Stromal cell of bone marrow (primary cell): ENCODE measurements around the gene FARS2.

Experiments
- DNase-seq: peaks from one replicate; pipeline ENCODE4 v3.0.0-alpha.2; 2012; ENCODE audit warnings: low read depth

The FARS2 gene

GRCh38 chr6:5249451-5250122, 11.7 kb upstream of the FARS2 start:
- no peak for DNase-seq

- DNase-seq, result no peak
These were observed 10.9 kb upstream of the FARS2 start for GRCh38 chr6:5250451-5250850.

GRCh38 chr6:5250911-5251310, 10.4 kb upstream of the FARS2 start:
- DNase-seq, result no peak

DNA sequence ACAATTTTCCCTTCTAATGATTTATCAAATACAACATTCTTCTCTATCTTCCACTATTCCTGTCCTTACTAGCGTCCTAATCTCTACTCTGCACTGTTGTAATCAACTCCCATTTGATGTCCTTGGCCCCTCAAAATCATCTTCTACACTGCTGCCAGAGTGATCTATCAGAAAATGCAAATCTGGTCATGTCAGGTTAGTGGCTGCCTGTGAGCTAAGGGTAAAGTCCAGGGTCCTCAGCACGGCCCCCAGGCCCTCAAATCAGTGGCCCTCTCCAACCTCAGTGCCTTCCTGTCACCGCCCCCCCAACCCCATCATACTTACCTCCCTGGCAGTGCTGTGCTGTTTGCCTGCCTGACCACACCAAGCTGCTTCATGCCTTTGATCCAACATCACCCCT, 4.4 kb upstream of the FARS2 start:
- no peak for DNase-seq

- no peak for DNase-seq
These were observed 3.9 kb upstream of the FARS2 start for GRCh38 chr6:5257400-5257799.

- DNase-seq, result no peak
These were observed 1.9 kb upstream of the FARS2 start for GRCh38 chr6:5259428-5259827.

GRCh38 chr6:5260111-5260620, 1.1 kb upstream of the FARS2 start:
- peak; percentile 11 for DNase-seq

DNA sequence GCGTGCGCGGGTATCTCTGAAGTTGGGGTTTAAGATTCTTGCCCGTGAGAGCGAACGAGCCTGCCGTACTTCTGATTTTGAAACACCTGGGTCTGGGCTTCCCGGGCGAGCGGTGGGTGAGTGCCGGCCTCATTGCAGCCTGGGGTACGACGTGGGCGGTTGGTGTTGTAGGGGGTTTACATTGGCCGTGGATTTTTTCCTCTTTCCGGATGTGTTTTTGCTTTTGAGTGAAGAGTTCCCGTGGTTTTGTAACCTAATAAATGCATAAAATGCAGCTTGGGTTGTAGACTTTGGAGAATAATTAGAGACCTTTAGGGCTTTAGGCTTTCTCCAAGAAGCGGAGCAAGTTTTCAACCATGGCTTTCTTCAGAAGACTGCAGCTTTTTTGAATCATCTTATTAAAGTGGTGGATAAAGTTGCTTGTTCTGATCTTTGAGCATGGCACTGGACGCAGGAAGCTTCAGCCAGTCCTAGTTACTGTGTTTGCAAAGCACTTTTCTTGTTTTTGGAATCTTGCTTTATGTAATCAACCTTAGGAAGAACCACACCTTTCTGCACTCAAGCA, 314 bp downstream of the FARS2 start:
- DNase-seq, result no peak

GRCh38 chr6:5266423-5266822, 5.1 kb downstream of the FARS2 start:
- DNase-seq, result no peak

GRCh38 chr6:5270093-5270680, 8.9 kb downstream of the FARS2 start:
- no peak for DNase-seq

GRCh38 chr6:5271926-5272325, 10.6 kb downstream of the FARS2 start:
- no peak for DNase-seq

- DNase-seq, result no peak
These were observed 12.9 kb downstream of the FARS2 start for GRCh38 chr6:5274231-5274630.

- DNase-seq, result no peak
These were observed 14.2 kb downstream of the FARS2 start for GRCh38 chr6:5275497-5275896.

GRCh38 chr6:5276581-5276980, 15.3 kb downstream of the FARS2 start:
- DNase-seq, result no peak

DNA sequence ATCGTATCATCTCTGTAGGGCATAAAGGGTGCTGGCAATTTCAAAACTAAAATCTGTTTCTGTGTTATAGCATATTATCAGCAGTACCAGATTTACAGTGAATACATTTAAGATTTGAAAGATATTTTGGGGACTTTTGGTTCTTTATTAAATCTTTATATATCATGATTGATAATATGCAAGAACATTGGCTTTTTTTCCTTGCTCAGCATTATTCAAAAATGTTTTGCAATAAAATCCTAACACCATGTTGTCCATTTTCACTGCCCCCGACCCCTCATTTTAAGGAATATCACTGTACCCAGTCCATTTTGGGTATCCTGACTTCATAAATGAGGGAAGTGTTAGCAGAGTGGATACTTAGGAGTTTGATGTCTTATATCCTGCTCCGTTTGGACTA, 16.3 kb downstream of the FARS2 start:
- no peak for DNase-seq

GRCh38 chr6:5278047-5278446, 16.7 kb downstream of the FARS2 start:
- no peak for DNase-seq

DNA sequence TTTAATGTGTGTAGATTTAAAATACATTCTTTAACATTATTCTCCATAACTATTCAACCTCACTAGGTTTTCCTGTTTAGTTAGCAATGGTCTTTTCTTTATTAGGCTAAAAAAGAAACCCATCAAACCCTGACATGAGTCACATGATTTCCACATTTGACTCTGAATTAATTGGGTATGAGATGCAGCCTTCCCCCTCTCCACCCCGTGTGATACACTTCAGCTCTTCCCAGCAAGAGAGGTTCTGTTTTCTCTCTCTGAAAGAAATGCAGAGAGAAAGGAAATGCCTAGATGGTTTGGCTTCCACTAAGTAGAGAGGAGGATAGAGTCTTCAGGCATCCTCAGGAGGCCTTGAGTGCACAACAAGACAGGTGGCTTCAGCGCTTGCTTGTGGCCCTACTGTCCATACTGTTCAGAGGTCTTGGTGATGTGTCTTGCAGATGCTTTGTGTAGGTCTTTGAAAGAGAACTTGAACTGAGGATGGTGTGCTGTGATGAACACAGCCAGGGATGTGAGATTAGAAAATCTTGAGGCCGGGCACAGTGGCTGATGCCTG, 17.3 kb downstream of the FARS2 start:
- DNase-seq, result no peak

DNA sequence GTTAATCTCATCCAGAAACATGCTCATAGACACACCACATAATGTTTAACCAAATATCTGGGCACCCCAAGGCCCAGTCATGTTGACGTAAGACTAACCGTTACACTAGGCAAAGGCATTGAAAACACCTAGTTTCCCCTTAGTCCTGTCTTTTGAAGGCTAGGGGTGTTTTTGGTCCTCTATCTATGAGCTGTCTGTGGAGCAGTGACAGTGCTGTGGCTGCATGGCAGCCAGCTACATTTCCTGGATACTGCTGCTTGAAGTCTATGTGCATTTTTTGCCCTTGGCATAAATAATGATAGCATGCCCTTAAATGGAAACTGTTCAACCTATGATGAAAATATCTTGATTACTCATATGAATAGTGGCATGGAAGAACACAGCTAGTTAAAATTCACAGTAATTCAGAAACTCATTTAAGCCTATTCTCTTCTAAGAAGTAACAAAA, 18.6 kb downstream of the FARS2 start:
- DNase-seq, result no peak

GRCh38 chr6:5280920-5281319, 19.6 kb downstream of the FARS2 start:
- DNase-seq, result no peak

DNA sequence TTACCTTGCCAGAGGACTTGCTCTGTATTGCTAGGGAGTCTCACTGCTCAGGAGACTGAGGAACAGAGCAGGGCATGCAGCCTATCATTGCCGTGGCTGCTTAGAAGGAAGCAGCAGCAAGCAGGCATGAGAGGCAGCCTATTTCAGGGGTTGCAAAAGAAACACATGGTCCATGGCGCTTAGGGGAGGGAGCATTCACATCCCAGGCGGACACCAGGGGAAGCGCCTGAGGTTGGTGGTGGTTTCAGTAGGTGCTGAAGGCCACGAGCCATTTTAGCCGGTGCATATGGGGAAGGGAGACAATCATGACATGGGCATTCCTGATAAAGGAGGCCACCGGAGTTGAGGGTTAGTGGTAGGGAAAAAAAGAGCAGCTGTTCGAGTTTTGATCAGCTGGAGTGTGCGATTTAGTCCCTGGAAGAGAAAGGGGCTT, 20.9 kb downstream of the FARS2 start:
- DNase-seq, result no peak

GRCh38 chr6:5285081-5285480, 23.8 kb downstream of the FARS2 start:
- no peak for DNase-seq

GRCh38 chr6:5285526-5285925, 24.2 kb downstream of the FARS2 start:
- DNase-seq, result no peak

DNA sequence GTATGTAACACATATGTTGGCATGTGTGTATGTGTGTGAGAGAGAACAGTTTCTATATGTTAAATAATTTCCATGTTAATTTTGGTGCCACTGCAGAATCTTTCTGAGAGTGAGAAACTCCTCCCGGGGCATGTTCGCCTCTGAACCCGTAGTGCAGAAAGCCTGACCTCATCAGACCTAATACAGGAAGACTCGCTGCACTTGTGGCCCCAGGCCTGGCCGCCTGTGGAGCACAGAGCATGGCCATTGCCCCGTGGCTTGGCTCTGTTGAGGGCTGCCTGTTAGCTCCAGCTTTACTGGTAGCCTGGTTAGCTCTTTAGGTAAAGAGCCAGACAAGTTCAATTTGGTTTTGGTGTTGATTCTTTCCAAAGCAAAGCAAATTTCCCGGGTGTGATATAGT, 25.5 kb downstream of the FARS2 start:
- DNase-seq, result no peak
